ENCODE results near the gene UCK1.
"Not testable (repeated sequence)": the region's sequence is repeated elsewhere in the genome, so short reads cannot be mapped to it uniquely, and the experiment has no call there.

Gene UCK1

GRCh38 chr9:131520503-131520902 is 10.6 kb downstream of the UCK1 start:
- no peak for DNase-seq (ENCODE audit: low read depth)
- H3K4me3 ChIP-seq (ENCODE audit: low read depth, low read length), result no peak overlapping the region

GRCh38 chr9:131518553-131518952 is 12.5 kb downstream of the UCK1 start:
- no peak for TF ChIP-seq CTCF (conservative IDR thresholded peaks at IDR 0.05; ENCODE audit: low read depth, low read length)
- DNase-seq (ENCODE audit: low read depth), result no peak
- no peak overlapping the region for H3K4me3 ChIP-seq (ENCODE audit: low read depth, low read length)

More at GRCh38 chr9:131520503-131520902, 10.6 kb downstream of the UCK1 start:
- TF ChIP-seq CTCF (conservative IDR thresholded peaks at IDR 0.05; ENCODE audit: low read depth, low read length), result no peak

- TF ChIP-seq CTCF (conservative IDR thresholded peaks at IDR 0.05; ENCODE audit: low read depth, low read length), result no peak
- H3K4me3 ChIP-seq (ENCODE audit: low read depth, low read length), result no peak overlapping the region
- DNase-seq (ENCODE audit: low read depth), result no peak
Observed at GRCh38 chr9:131517761-131518190, 13.3 kb downstream of the UCK1 start.

- DNase-seq (ENCODE audit: low read depth), result no peak
- no peak for TF ChIP-seq CTCF (conservative IDR thresholded peaks at IDR 0.05; ENCODE audit: low read depth, low read length)
Observed at GRCh38 chr9:131516930-131517329, 14.1 kb downstream of the UCK1 start.

GRCh38 chr9:131516100-131516499 is 15.0 kb downstream of the UCK1 start:
- no peak for DNase-seq (ENCODE audit: low read depth)
- H3K4me3 ChIP-seq (ENCODE audit: low read depth, low read length), result no peak overlapping the region
- TF ChIP-seq CTCF (conservative IDR thresholded peaks at IDR 0.05; ENCODE audit: low read depth, low read length), result no peak

More at GRCh38 chr9:131516930-131517329, 14.1 kb downstream of the UCK1 start:
- no peak overlapping the region for H3K4me3 ChIP-seq (ENCODE audit: low read depth, low read length)

- not testable (repeated sequence) for H3K4me3 ChIP-seq (ENCODE audit: low read depth, low read length); DNase-seq (ENCODE audit: low read depth)
Observed at GRCh38 chr9:131515559-131516031, 15.5 kb downstream of the UCK1 start.

- no peak overlapping the region for H3K4me3 ChIP-seq (ENCODE audit: low read depth, low read length)
- no peak for TF ChIP-seq CTCF (conservative IDR thresholded peaks at IDR 0.05; ENCODE audit: low read depth, low read length)
- DNase-seq (ENCODE audit: low read depth), result no peak
Observed at GRCh38 chr9:131513177-131513576, 17.9 kb downstream of the UCK1 start.
